LNCaP clone FGC (cell line): ENCODE data around the gene ATP8A1.

Source experiments
- DNase-seq: peaks from one replicate; pipeline ENCODE4 v3.0.0-alpha.2; 2011; ENCODE audit warnings: low read depth
- H3K4me3 ChIP-seq: 2 replicates; pipeline ENCODE4 v1.5.1; 2011; ENCODE audit warnings: mild to moderate bottlenecking, low read depth, low read length, control low read depth
- CTCF ChIP-seq: IDR thresholded peaks from 2 replicates; pipeline ENCODE4 v1.5.1; 2012; ENCODE audit warnings: mild to moderate bottlenecking; ENCODE audit not compliant: control insufficient read depth, insufficient read depth; ENCODE audit errors: extremely low read depth

ATP8A1 gene

GRCh38 chr4:42646999-42647541 is 9.8 kb downstream of the ATP8A1 start:
- no peak for DNase-seq
- TF ChIP-seq CTCF: no peak
- H3K4me3 ChIP-seq: no peak overlapping the region

- no peak for DNase-seq
- TF ChIP-seq CTCF: no peak
- no peak overlapping the region for H3K4me3 ChIP-seq
These were observed 10.7 kb downstream of the ATP8A1 start for GRCh38 chr4:42646013-42646784.

GRCh38 chr4:42644897-42645296 is 12.0 kb downstream of the ATP8A1 start:
- no peak for DNase-seq
- TF ChIP-seq CTCF: no peak
- no peak overlapping the region for H3K4me3 ChIP-seq

- no peak for TF ChIP-seq CTCF
- no peak overlapping the region for H3K4me3 ChIP-seq
- no peak for DNase-seq
These were observed 13.2 kb downstream of the ATP8A1 start for GRCh38 chr4:42643685-42644084.

GRCh38 chr4:42642845-42643615 is 13.9 kb downstream of the ATP8A1 start:
- H3K4me3 ChIP-seq: no peak overlapping the region
- TF ChIP-seq CTCF: no peak

GRCh38 chr4:42642101-42642797 is 14.7 kb downstream of the ATP8A1 start:
- DNase-seq: no peak
- TF ChIP-seq CTCF: no peak
- no peak overlapping the region for H3K4me3 ChIP-seq

More at GRCh38 chr4:42642845-42643615, 13.9 kb downstream of the ATP8A1 start:
- DNase-seq: no peak
